GM23338 (cell line): Measurements from ENCODE around the gene RPL10A. TPM values are rescaled to one million over a fixed set of nuclear protein-coding genes. Genes with fewer than 3 reads are reported as not detected.

Experiments used
- ATAC-seq: fragments of 200-7000 bp; cut with Tn5 transposase; 3 replicates; pipeline ENCODE4 v1.9.1; 2020
- DNase-seq: peaks from one replicate; pipeline ENCODE4 v3.0.0-alpha.2; 2015; ENCODE audit warnings: low spot score
- H2AFZ ChIP-seq: fragments of 200-600 bp; sonication (generic); 2 replicates; pipeline ENCODE4 v1.8.0; 2016; ENCODE audit warnings: antibody characterized with exemption, mild to moderate bottlenecking, moderate library complexity
- H3F3A ChIP-seq: fragments of 200-600 bp; sonication (generic); replicated peaks from 2 replicates; pipeline ENCODE4 v1.8.0; 2017; ENCODE audit warnings: antibody characterized with exemption, mixed run types, low read depth
- H3K27ac ChIP-seq: fragments of 200-600 bp; sonication (generic); 2 replicates; pipeline ENCODE4 v1.6.1; 2016; ENCODE audit warnings: low read depth
- H3K27me3 ChIP-seq: fragments of 200-600 bp; sonication (generic); 2 replicates; pipeline ENCODE4 v1.8.0; 2016; ENCODE audit warnings: mild to moderate bottlenecking, mixed run types, moderate library complexity; ENCODE audit not compliant: insufficient read depth
- H3K36me3 ChIP-seq: fragments of 200-600 bp; sonication (generic); 2 replicates; pipeline ENCODE4 v1.8.0; 2016; ENCODE audit warnings: mild to moderate bottlenecking; ENCODE audit not compliant: insufficient read depth
- H3K4me1 ChIP-seq: fragments of 200-600 bp; sonication (generic); 2 replicates; pipeline ENCODE4 v1.8.0; 2016; ENCODE audit warnings: mild to moderate bottlenecking, moderate library complexity; ENCODE audit not compliant: insufficient read depth
- H3K4me2 ChIP-seq: fragments of 200-600 bp; sonication (generic); 2 replicates; pipeline ENCODE4 v1.7.1; 2017; ENCODE audit warnings: mixed run types
- H3K4me3 ChIP-seq: fragments of 200-600 bp; sonication (generic); 2 replicates; pipeline ENCODE4 v1.6.1; 2016; ENCODE audit warnings: mixed run types
- H3K79me2 ChIP-seq: fragments of 200-600 bp; sonication (generic); replicated peaks from 2 replicates; pipeline ENCODE4 v1.8.0; 2017; ENCODE audit warnings: mild to moderate bottlenecking; ENCODE audit not compliant: insufficient read depth
- H3K9me2 ChIP-seq: fragments of 200-600 bp; sonication (generic); 2 replicates; pipeline ENCODE4 v1.8.0; 2017; ENCODE audit not compliant: insufficient read depth
- H4K20me1 ChIP-seq: fragments of 200-600 bp; sonication (generic); replicated peaks from 2 replicates; pipeline ENCODE4 v1.8.0; 2017; ENCODE audit warnings: mild to moderate bottlenecking; ENCODE audit not compliant: insufficient read depth
- H3K27ac Mint-ChIP-seq: 2 replicates; pipeline ENCODE4 v1.8.0; 2020; ENCODE audit warnings: inconsistent platforms, mild to moderate bottlenecking, moderate library complexity, mixed read lengths
- H3K27me3 Mint-ChIP-seq: 3 replicates; pipeline ENCODE4 v1.8.0; 2022; ENCODE audit warnings: low read depth, mild to moderate bottlenecking, moderate library complexity, mixed read lengths, inconsistent platforms; ENCODE audit not compliant: insufficient read depth, poor library complexity
- H3K36me3 Mint-ChIP-seq: 3 replicates; pipeline ENCODE4 v1.8.0; 2021; ENCODE audit warnings: low read depth, mild to moderate bottlenecking, inconsistent platforms, moderate library complexity, mixed read lengths
- H3K4me1 Mint-ChIP-seq: 3 replicates; pipeline ENCODE4 v1.8.0; 2020; ENCODE audit warnings: mild to moderate bottlenecking, inconsistent platforms, mixed read lengths
- H3K4me3 Mint-ChIP-seq: 3 replicates; pipeline ENCODE4 v1.8.0; 2021; ENCODE audit warnings: moderate library complexity, mild to moderate bottlenecking, inconsistent platforms, mixed read lengths
- H3K9me3 Mint-ChIP-seq: 3 replicates; pipeline ENCODE4 v1.8.0; 2020; ENCODE audit warnings: moderate library complexity, mild to moderate bottlenecking, inconsistent platforms, mixed read lengths
- CREB1 ChIP-seq: fragments of 250-450 bp; sonication (Bioruptor Pico); IDR thresholded peaks from 2 replicates; pipeline ENCODE4 v1.5.0; 2020; ENCODE audit warnings: low read depth, mild to moderate bottlenecking, moderate library complexity
- CTCF ChIP-seq, 2 experiments: fragments of 200-600 bp in 1 of 2; sonication (generic) in 1 of 2; conservative IDR thresholded peaks; 2 replicates each; pipeline versions ENCODE4 v1.5.1 to v1.6.1; 2016 to 2017; ENCODE audit warnings: antibody characterized with exemption in 2 of 2, low read depth in 2 of 2, mild to moderate bottlenecking in 2 of 2, moderate library complexity in 1 of 2
- ETS1 ChIP-seq: IDR thresholded peaks from 2 replicates; pipeline ENCODE4 v1.6.1; 2016; ENCODE audit warnings: antibody characterized with exemption
- EZH2 ChIP-seq: fragments of 200-600 bp; sonication (generic); IDR thresholded peaks from one replicate; pipeline ENCODE4 v1.8.0; 2017; ENCODE audit warnings: antibody characterized with exemption, mild to moderate bottlenecking, low read depth; ENCODE audit not compliant: unreplicated experiment
- EZH2phosphoT487 ChIP-seq: fragments of 200-600 bp; sonication (generic); IDR thresholded peaks from one replicate; pipeline ENCODE4 v1.8.1; 2018; ENCODE audit warnings: antibody characterized with exemption; ENCODE audit not compliant: unreplicated experiment
- NANOG ChIP-seq: IDR thresholded peaks from 2 replicates; pipeline ENCODE4 v1.6.1; 2016; ENCODE audit warnings: antibody characterized with exemption, borderline replicate concordance
- POLR2AphosphoS5 ChIP-seq: IDR thresholded peaks from 2 replicates; pipeline ENCODE4 v1.6.1; 2016; ENCODE audit warnings: antibody characterized with exemption, low read depth
- REST ChIP-seq: IDR thresholded peaks from one replicate; pipeline ENCODE4 v1.6.1; 2018; ENCODE audit warnings: antibody characterized with exemption; ENCODE audit not compliant: unreplicated experiment
- ZNF114 ChIP-seq: fragments of 250-450 bp; sonication (Bioruptor Pico); IDR thresholded peaks from 2 replicates; pipeline ENCODE4 v1.5.0; 2020; ENCODE audit warnings: mild to moderate bottlenecking, moderate library complexity
- ZNF462 ChIP-seq: fragments of 250-450 bp; sonication (Bioruptor Pico); IDR thresholded peaks from 2 replicates; pipeline ENCODE4 v1.5.0; 2020; ENCODE audit warnings: mild to moderate bottlenecking, moderate library complexity
- polyA plus RNA-seq: library from polyadenylated mRNA; unstranded; fragments of >200 nt; fragmentation: Nextera tagmentation; extraction: Ambion mirVana; gene quantifications from 2 replicates; pipeline ENCODE4 v1.2.1, GENCODE V29; 2016
- total RNA-seq: library from RNA; depleted of rRNA; stranded (reverse); fragments of >200 nt; shearing (Covaris generic); gene quantifications from 2 replicates; pipeline ENCODE4 v1.2.3, GENCODE V29; 2014

RPL10A gene
- total and polyA plus RNA-seq, 2 experiments from 2014 or later: 730 to 1,297 TPM

- no peak for TF ChIP-seq ETS1
- no peak for TF ChIP-seq NANOG
- TF ChIP-seq ZNF462 (CRISPR knock-in tag): no peak
- TF ChIP-seq EZH2phosphoT487: no peak
- no peak for TF ChIP-seq EZH2
These were observed 25.2 kb downstream of the RPL10A start (continued) for GRCh38 chr6:35493307-35493983.

GRCh38 chr6:35494161-35494563 is 26.0 kb downstream of the RPL10A start:
- no peak overlapping the region for H2AFZ ChIP-seq
- H3K27ac Mint-ChIP-seq: peak overlapping the region; percentile 4; the same call in 1 of the 2 replicates
- TF ChIP-seq CTCF (conservative IDR thresholded peaks at IDR 0.05; ENCODE audit: low read depth in 2 of 2): no peak
- no peak for TF ChIP-seq ZNF114
- TF ChIP-seq ETS1: no peak
- no peak for TF ChIP-seq REST
- TF ChIP-seq POLR2AphosphoS5: no peak
- TF ChIP-seq CREB1: no peak

More at GRCh38 chr6:35494161-35494563, 26.0 kb downstream of the RPL10A start:
- ATAC-seq: no peak
- peaks cover 64% of the 10 kb centered on the region for H3K4me1 Mint-ChIP-seq
- peak; percentile 66 for DNase-seq
- Histone ChIP-seq H3K27ac (no peak overlapping the region), H3K4me1 (peaks cover 77% of the 10 kb centered on the region), H3K27me3 (peaks cover 4% of the 10 kb centered on the region; the same call in 1 of the 2 replicates), H3K79me2 (peaks cover 54% of the 10 kb centered on the region), H3F3A (peaks cover 16% of the 10 kb centered on the region; the same call in 1 of the 2 replicates), H4K20me1 (peaks cover 11% of the 10 kb centered on the region; the same call in 1 of the 2 replicates), H3K4me3 (peak overlapping the region; percentile 35), H3K36me3 (no peaks in the 10 kb centered on the region), H3K9me2 (no peaks in the 10 kb centered on the region), H3K4me2 (peak overlapping the region; percentile 98; the same call in 1 of the 2 replicates)
- peaks cover 5% of the 10 kb centered on the region; the same call in 1 of the 3 replicates for H3K36me3 Mint-ChIP-seq
- peaks cover 51% of the 10 kb centered on the region for H3K27me3 Mint-ChIP-seq
- H3K9me3 Mint-ChIP-seq: no peaks in the 10 kb centered on the region; the same call in 2 of the 3 replicates
- H3K4me3 Mint-ChIP-seq: peak overlapping the region; percentile 36
